GM12801 (cell line): ENCODE data around the gene IL3RA.

ENCODE experiments used
- TF ChIP-seq, protein P1 (sequence below): IDR thresholded peaks from one replicate; pipeline ENCODE4 v1.5.1; 2011; ENCODE audit warnings: control low read depth; ENCODE audit not compliant: insufficient read length; ENCODE audit errors: extremely low read depth

Gene IL3RA

DNA sequence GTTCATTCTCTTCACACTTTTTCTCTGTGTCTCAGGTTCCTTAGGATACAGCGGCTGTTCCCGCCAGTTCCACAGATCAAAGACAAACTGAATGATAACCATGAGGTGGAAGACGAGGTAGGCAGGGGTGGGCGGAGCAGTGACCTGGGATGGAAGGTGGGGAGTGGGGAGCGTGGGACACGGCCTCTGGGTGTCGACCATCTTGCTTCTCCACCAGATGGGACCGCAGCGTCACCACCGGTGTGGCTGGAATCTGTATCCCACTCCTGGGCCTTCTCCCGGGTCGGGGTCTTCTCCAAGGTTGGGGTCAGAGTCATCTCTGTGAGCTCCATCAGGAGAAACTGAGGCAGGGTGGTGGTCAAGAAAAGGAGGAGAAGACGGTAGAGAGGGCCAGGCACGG lies 31.2 kb upstream of the IL3RA start:
- TF ChIP-seq, protein P1, sequence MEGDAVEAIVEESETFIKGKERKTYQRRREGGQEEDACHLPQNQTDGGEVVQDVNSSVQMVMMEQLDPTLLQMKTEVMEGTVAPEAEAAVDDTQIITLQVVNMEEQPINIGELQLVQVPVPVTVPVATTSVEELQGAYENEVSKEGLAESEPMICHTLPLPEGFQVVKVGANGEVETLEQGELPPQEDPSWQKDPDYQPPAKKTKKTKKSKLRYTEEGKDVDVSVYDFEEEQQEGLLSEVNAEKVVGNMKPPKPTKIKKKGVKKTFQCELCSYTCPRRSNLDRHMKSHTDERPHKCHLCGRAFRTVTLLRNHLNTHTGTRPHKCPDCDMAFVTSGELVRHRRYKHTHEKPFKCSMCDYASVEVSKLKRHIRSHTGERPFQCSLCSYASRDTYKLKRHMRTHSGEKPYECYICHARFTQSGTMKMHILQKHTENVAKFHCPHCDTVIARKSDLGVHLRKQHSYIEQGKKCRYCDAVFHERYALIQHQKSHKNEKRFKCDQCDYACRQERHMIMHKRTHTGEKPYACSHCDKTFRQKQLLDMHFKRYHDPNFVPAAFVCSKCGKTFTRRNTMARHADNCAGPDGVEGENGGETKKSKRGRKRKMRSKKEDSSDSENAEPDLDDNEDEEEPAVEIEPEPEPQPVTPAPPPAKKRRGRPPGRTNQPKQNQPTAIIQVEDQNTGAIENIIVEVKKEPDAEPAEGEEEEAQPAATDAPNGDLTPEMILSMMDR = no peak

DNA sequence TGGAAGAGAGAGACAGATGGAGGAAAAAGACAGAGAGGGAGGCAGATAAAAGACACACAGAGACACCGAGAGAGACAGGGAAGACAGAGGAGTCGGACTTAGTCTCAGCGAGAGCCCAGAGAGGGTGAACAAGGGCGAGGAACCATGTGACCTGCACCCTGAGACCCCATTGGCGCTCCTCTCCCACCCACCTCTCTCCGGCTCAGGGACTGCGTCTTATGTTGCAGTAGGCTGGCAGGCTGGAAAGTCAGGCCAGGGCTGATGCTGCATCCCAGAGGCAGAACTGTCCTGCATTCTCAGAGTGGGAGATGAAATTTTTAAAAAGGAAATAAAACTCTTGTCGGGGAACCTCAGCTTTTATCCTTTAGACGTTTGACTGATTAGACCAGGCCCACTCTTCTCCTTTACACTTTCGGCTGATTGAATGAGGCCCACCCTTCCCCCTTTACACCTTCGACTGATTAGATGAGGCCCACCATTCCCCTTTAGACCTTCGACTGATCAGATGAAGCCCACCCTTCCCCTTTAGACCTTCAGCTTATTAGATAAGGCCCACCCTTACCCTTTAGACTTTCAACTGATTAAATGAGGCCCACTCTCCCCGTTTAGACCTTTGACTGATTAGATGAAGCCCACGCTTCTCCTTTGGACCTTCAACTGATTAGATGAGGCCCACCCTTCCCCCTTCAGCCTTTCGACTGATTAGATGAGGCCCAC lies 29.5 kb upstream of the IL3RA start:
- TF ChIP-seq, protein P1 = no peak

DNA sequence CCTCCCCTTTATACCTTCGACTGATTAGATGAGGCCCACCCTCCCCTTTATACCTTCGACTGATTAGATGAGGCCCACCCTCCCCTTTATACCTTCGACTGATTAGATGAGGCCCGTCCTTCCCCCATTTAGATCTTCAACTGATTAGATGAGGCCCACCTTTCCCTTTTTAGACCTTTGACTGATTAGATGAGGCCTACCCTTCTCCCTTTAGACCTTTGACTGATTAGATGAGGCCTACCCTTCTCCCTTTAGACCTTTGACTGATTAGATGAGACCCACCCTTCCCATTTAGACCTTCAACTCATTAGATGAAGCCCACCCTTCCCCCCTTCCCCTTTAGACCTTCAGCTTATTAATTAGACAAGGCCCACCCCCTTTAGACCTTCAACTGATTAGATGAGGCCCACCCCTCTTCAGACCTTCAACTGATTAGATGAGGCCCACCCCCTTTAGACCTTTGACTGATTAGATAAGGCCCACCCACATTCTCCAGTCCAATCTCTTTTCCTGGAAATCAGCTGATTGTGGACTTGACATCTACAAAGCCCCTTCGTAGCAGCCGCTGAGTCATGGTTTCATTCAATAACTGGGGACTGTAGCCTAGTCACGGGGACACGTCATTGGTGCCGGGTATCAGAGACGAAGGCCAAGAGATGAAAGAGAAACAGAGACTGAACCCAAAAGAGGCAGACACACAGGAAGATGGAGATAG lies 28.8 kb upstream of the IL3RA start:
- TF ChIP-seq, protein P1 = no peak

DNA sequence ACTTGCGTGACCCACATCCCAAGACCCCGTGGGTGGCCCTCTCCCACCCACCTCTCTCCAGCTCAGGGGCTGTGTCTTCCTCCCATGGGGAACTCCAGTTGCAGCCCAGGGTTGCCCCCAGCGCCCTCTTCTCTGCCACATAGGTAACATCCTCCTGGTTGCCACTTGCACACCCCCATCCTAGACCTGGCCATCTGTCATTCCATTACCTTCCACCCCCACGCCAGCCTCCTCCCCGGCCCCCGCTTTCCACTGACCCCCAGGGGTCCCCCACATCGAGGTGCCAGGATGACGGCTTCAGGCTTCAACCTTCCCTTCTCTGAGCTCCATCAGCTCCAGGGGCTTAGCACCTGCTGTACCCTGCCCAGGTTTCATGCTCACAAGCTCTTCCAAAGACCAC lies 28.1 kb upstream of the IL3RA start:
- TF ChIP-seq, protein P1 = no peak

DNA sequence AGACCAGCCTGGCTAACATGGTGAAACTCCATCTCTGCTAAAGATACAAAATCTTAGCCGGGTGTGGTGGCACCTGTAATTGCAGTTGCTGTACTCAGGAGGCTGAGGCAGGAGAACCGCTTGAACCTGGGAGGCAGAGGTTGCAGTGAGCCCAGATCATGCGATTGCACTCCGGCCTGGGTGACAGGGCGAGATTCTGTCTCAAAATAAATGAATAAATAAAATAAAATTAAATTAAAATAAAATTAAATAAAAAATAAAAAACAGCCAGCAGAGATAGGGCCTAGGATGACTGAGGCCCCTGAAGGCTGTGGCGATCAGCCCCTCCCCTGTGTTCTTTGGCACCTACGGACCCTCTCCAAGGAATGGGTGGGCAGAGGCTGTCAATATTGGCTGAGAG lies 22.8 kb upstream of the IL3RA start:
- TF ChIP-seq, protein P1 = no peak

DNA sequence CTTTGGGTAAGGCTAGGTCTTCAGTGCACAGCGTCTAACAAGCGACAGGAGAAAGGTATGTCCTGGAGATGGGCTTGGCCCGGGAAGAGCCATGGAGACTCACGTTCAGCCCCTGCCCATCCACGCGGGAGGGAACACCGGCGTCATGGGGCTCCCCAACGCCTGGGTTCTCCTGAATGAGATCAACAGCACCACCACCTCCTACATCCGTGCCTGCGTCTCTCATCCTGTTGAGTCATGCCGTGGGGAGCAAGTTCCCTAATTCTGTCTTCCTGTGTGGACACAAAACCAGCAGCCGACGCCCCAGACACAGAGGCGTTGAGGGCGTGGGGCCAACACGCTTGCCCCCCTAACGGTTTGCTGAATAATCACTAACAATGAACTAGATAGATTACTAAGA lies 20.1 kb upstream of the IL3RA start:
- TF ChIP-seq, protein P1 = no peak

DNA sequence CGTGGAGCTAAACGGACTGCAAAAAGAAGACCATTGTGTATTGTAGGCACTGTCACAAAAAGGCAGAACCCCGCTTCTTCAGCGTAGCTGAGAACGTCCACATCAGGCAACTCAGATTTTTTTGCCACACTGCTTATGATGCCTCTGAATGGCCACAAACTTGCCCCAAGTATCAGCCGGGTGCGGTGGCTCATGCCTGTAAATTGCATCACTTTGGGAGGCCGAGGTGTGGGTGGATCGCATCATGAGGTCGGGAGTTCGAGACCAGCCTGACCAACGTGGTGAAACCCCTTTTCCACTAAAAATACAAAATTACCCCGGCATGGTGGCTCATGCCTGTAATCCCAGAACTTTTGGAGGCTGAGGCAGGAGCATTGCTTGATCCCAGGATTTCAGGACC lies 14.9 kb upstream of the IL3RA start:
- TF ChIP-seq, protein P1 = no peak
